Transverse colon (tissue), 4 donors: ENCODE measurements around the gene PFKFB3. TPM values are rescaled to one million over a fixed set of nuclear protein-coding genes. Genes with fewer than 3 reads are reported as not detected.
"Not testable (repeated sequence)": the region's sequence is repeated elsewhere in the genome, so short reads cannot be mapped to it uniquely, and the experiment has no call there.

Experiments
- DNase-seq: peaks from one replicate; pipeline ENCODE4 v3.0.0-alpha.2; 2019
- H3K27ac ChIP-seq, 4 donors: fragments of 200-600 bp; sonication (generic); 2 replicates each; pipeline ENCODE4 v1.5.1; 2016 to 2018; ENCODE audit warnings: inconsistent platforms in 4 of 4
- H3K27me3 ChIP-seq: fragments of 200-600 bp; sonication (generic); 2 replicates; pipeline ENCODE4 v1.5.1; 2017; ENCODE audit warnings: inconsistent platforms
- H3K36me3 ChIP-seq, 4 donors: fragments of 200-600 bp; sonication (generic); 2 replicates each; pipeline ENCODE4 v1.5.1; 2017 to 2019; ENCODE audit warnings: inconsistent platforms in 4 of 4
- H3K4me1 ChIP-seq, 4 donors: fragments of 200-600 bp; sonication (generic); 2 replicates each; pipeline ENCODE4 v1.5.1; 2017 to 2020; ENCODE audit warnings: inconsistent platforms in 4 of 4
- H3K4me3 ChIP-seq, 4 donors: fragments of 200-600 bp; sonication (generic); 1 replicate in 1 of 4; 2 replicates in 3 of 4; pipeline versions ENCODE4 v1.5.1 to v1.6.1; 2017 to 2019; ENCODE audit warnings: inconsistent platforms in 4 of 4
- H3K9me3 ChIP-seq, 2 donors: fragments of 200-600 bp; sonication (generic); 2 replicates each; pipeline ENCODE4 v1.5.1; 2017 to 2019; ENCODE audit warnings: inconsistent platforms in 2 of 2
- CTCF ChIP-seq, 5 experiments: fragments of 200-600 bp in 3 of 5; fragments of 450-650 bp in 2 of 5; sonication (generic) in 3 of 5; IDR thresholded peaks; 1 replicate in 2 of 5; 2 replicates in 3 of 5; pipeline ENCODE4 v1.5.1; 2016 to 2017; ENCODE audit warnings: antibody characterized with exemption in 5 of 5, inconsistent platforms in 3 of 5, mild to moderate bottlenecking in 2 of 5, moderate library complexity in 1 of 5
- EP300 ChIP-seq: sonication (generic); formaldehyde crosslinking; IDR thresholded peaks from one replicate; pipeline ENCODE4 v1.6.1; 2017; ENCODE audit warnings: antibody characterized with exemption, low read depth
- POLR2A ChIP-seq: fragments of 450-650 bp; IDR thresholded peaks from one replicate; pipeline ENCODE4 v1.6.1; 2016; ENCODE audit warnings: antibody characterized with exemption, mild to moderate bottlenecking, moderate library complexity
- POLR2AphosphoS5 ChIP-seq, 3 donors: sonication (generic); formaldehyde crosslinking; IDR thresholded peaks; one replicate each; pipeline ENCODE4 v1.6.1; 2016; ENCODE audit warnings: antibody characterized with exemption in 3 of 3
- WGBS, 2 donors: methylation state at CpG; one replicate each; pipeline ENCODE4 v1.1.5; 2018; ENCODE audit warnings: low coverage in 1 of 2; 5-methylcytosine and 5-hydroxymethylcytosine counted together
- in situ Hi-C, 4 donors: fragments of 200-750 bp; cut with MboI; loops; one replicate each; pipeline versions ENCODE4 v1.15.0 to v1.15.1; 2017; ENCODE audit warnings: low sequenced_read_pairs in 3 of 4, low pct_ligation_motif_present in 1 of 4, low pct_unique_long_range_greater_than_20kb in 1 of 4
- intact Hi-C: fragments of 100-400 bp; cut with DNase I; formaldehyde crosslinking; loops from one replicate; pipeline ENCODE4 v1.15.1; 2023; ENCODE audit warnings: low total_unique reads
- total RNA-seq, 4 donors: library from RNA; depleted of rRNA; stranded (reverse); fragments of >200 nt; gene quantifications; one replicate each; pipeline ENCODE4 v1.1.0, GENCODE V29; 2016

Gene PFKFB3
- total RNA-seq, 4 donors from 2014 or later = 16.9 to 29.9 (median 20.2) TPM

- H3K9me3 ChIP-seq = no peaks in the 10 kb centered on the region
- H3K36me3 ChIP-seq = no peaks in the 10 kb centered on the region
- H3K27me3 ChIP-seq = no peaks in the 10 kb centered on the region
- no peak overlapping the region for H3K4me3 ChIP-seq
- H3K4me1 ChIP-seq = peaks cover 0 to 5% (median 0%) of the 10 kb centered on the region in 4 donors
- intact Hi-C loops (no loop called here), in situ Hi-C loops (no loop called here)
- no peak for DNase-seq
- TF ChIP-seq POLR2A (no peak), POLR2AphosphoS5 (IDR thresholded peaks at IDR 0.05) (no peak), CTCF (IDR thresholded peaks at IDR 0.05) (no peak), EP300 (no peak)
- WGBS, 2 donors = 78 to 95% methylated on average over 4 to 5 of the region's 5 CpGs
- no peak overlapping the region for H3K27ac ChIP-seq
Measured at GRCh38 chr10:6282454-6282958, 79.8 kb downstream of the PFKFB3 start.

- 84 to 92% methylated on average over 3 to 8 of the region's 8 CpGs for WGBS, 2 donors
- DNase-seq = no peak
- H3K36me3 ChIP-seq = no peaks in the 10 kb centered on the region
- H3K27ac ChIP-seq = no peak overlapping the region
- H3K4me1 ChIP-seq = peaks cover 0 to 5% (median 0%) of the 10 kb centered on the region in 4 donors
- H3K27me3 ChIP-seq = no peaks in the 10 kb centered on the region
- in situ Hi-C loops = no loop called here
- intact Hi-C loops = no loop called here
- TF ChIP-seq CTCF (IDR thresholded peaks at IDR 0.05) = no peak
- no peak overlapping the region for H3K4me3 ChIP-seq
- no peaks in the 10 kb centered on the region for H3K9me3 ChIP-seq
Measured at GRCh38 chr10:6283655-6284054, 80.9 kb downstream of the PFKFB3 start.

- intact Hi-C loops, DNase-seq, H3K4me1 ChIP-seq, H3K9me3 ChIP-seq, H3K4me3 ChIP-seq, H3K36me3 ChIP-seq, H3K27ac ChIP-seq, in situ Hi-C loops, H3K27me3 ChIP-seq: not testable (repeated sequence)
- 60 to 95% methylated on average over 1 to 3 of the region's 3 CpGs for WGBS, 2 donors
Measured at GRCh38 chr10:6290621-6291020, 87.9 kb downstream of the PFKFB3 start.

- WGBS, 2 donors = 84 to 99% methylated on average over 7 of the region's 7 CpGs
Measured at GRCh38 chr10:6292741-6293151, 90.0 kb downstream of the PFKFB3 start.

GRCh38 chr10:6296425-6296824 lies 93.7 kb downstream of the PFKFB3 start:
- H3K36me3 ChIP-seq, DNase-seq, H3K27me3 ChIP-seq, H3K27ac ChIP-seq, intact Hi-C loops, in situ Hi-C loops, H3K4me3 ChIP-seq, H3K9me3 ChIP-seq: not testable (repeated sequence)
- WGBS, 2 donors = 88 to 97% methylated on average over 4 of the region's 4 CpGs
- peaks cover 0 to 36% (median 15%) of the 10 kb centered on the region in 4 donors for H3K4me1 ChIP-seq

More at GRCh38 chr10:6292741-6293151, 90.0 kb downstream of the PFKFB3 start:
- Histone ChIP-seq H3K4me3 (no peak overlapping the region), H3K9me3 (no peaks in the 10 kb centered on the region), H3K4me1 (peaks cover 0 to 19% (median 15%) of the 10 kb centered on the region in 4 donors), H3K36me3 (no peaks in the 10 kb centered on the region), H3K27ac (no peak overlapping the region), H3K27me3 (no peaks in the 10 kb centered on the region)
- no peak for TF ChIP-seq CTCF (IDR thresholded peaks at IDR 0.05)
- TF ChIP-seq EP300 = no peak
- TF ChIP-seq POLR2A = no peak
- TF ChIP-seq POLR2AphosphoS5 (IDR thresholded peaks at IDR 0.05) = no peak
- intact Hi-C loops = no loop called here
- in situ Hi-C loops = no loop called here
- no peak for DNase-seq
